ACHN (cell line): Measurements from ENCODE around the gene CCDC149.
A peak's percentile ranks its signal among the peaks of the same experiment; 100 is the strongest.

Experiments
- DNase-seq: peaks from one replicate; pipeline ENCODE4 v3.0.0-alpha.2; 2015
- in situ Hi-C: cut with HindIII; loops from 2 replicates; pipeline ENCODE4 v1.10.0; 2017; ENCODE audit warnings: low sequenced_read_pairs, low pct_ligation_motif_present, low pct_unique_long_range_greater_than_20kb

Gene CCDC149

GRCh38 chr4:24912252-24913118 is at the start of gene CCDC149:
TSS of gene CCDC149 (minus strand) at chr4:24913042. CDS start at chr4:24912864, 178 bp downstream.
- in situ Hi-C loops: no loop called here
- DNase-seq: peak; percentile 59

DNA sequence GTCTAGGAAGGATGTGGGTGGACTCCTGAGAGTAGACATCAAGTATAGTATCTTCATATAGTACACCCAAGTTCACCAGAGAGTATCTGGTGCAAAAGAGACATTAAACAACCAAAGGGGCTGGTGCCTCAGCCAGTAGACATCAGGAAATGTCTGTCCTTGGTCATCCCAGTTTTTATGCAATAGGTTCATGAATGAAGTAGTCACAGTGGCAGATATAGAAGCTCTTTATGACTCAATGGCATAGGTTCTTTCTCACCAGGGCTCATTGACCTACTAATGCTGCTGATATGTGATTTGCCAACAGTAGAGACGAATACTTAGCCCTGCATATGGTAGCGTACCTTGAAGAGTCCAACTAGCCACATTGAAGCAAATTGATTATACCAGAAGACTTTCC is 45.0 kb upstream of the CCDC149 start:
- in situ Hi-C loops: no loop called here

DNA sequence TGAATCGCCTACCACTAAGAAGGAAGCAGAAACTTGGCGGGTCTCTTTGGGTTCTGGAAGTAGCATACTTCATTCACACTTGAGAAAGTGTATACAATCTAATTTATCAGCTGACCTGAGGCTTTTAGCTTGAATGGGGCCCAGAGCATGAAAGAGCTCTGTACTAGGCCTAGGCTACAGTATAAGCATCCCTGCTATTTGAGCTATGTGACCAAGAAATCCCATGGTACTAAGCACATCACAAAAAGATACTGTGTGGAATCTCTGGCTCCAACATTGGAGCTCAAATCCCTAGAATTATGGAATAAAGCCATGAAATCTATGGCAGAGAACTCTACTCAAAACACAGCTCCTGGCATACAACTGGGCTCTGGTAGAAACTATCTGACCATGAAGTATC is 43.9 kb upstream of the CCDC149 start:
- in situ Hi-C loops: no loop called here

More for the DNA sequence above, 45.0 kb upstream of the CCDC149 start:
- DNase-seq: no peak

GRCh38 chr4:24956091-24956490 is 43.2 kb upstream of the CCDC149 start:
- DNase-seq: no peak
- in situ Hi-C loops: no loop called here

More for the DNA sequence above, 43.9 kb upstream of the CCDC149 start:
- no peak for DNase-seq

DNA sequence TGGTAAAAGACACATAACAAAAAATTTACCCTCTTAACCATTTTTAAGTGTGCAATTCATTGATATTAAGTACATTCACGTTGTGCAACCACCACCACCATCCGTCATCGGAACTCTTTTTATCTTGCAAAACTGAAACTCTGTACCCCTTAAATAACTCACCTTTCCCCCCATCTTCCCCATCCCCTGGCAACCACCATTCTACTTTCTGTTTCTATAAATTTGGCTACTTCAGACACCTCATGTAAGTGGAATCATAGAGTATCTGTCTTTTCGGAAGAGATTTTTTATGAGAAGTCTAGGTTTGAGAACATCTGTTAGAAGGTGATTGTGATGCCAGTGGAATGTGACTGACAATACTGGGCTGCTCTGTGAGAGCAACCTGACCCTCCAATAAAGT is 39.8 kb upstream of the CCDC149 start:
- DNase-seq: no peak
- in situ Hi-C loops: no loop called here

GRCh38 chr4:24949970-24950369 is 37.1 kb upstream of the CCDC149 start:
- in situ Hi-C loops: no loop called here
- DNase-seq: no peak

GRCh38 chr4:24937917-24938281 is 25.1 kb upstream of the CCDC149 start:
- in situ Hi-C loops: no loop called here
- no peak for DNase-seq

GRCh38 chr4:24937176-24937916 is 24.5 kb upstream of the CCDC149 start:
- no peak for DNase-seq
- in situ Hi-C loops: no loop called here

- DNase-seq: no peak
- in situ Hi-C loops: no loop called here
Observed at GRCh38 chr4:24935856-24936255, 23.0 kb upstream of the CCDC149 start.

DNA sequence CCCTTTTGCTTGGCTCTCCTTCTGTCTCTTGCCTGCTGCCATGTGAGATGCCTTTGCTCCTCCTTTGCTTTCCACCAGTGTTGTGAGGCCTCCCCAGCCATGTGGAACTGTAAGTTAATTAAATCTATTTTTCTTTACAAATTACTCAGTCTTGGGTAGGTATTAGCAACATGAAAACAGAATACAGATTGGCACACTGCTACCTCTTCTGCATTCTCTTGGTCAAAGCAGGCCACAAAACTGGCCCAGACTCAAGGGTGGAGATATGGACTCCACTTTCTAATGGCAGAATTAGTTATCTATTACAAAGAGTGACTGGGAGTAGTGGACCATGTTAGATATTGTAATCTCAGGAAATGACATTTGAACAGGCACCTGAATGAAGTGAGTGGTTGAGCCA is 21.5 kb upstream of the CCDC149 start:
- in situ Hi-C loops: no loop called here
- no peak for DNase-seq

- no peak for DNase-seq
- in situ Hi-C loops: no loop called here
Observed at GRCh38 chr4:24933684-24934275, 20.9 kb upstream of the CCDC149 start.

GRCh38 chr4:24932515-24933225 is 19.8 kb upstream of the CCDC149 start:
- in situ Hi-C loops: no loop called here
- DNase-seq: no peak

GRCh38 chr4:24930151-24930550 is 17.3 kb upstream of the CCDC149 start:
- DNase-seq: no peak

GRCh38 chr4:24928708-24929107 is 15.9 kb upstream of the CCDC149 start:
- DNase-seq: no peak
- in situ Hi-C loops: no loop called here

More at GRCh38 chr4:24930151-24930550, 17.3 kb upstream of the CCDC149 start:
- in situ Hi-C loops: no loop called here

- in situ Hi-C loops: no loop called here
- DNase-seq: no peak
Observed at GRCh38 chr4:24927049-24927448, 14.2 kb upstream of the CCDC149 start.

GRCh38 chr4:24924309-24924781 is 11.5 kb upstream of the CCDC149 start:
- in situ Hi-C loops: no loop called here
- peak; percentile 97 for DNase-seq

DNA sequence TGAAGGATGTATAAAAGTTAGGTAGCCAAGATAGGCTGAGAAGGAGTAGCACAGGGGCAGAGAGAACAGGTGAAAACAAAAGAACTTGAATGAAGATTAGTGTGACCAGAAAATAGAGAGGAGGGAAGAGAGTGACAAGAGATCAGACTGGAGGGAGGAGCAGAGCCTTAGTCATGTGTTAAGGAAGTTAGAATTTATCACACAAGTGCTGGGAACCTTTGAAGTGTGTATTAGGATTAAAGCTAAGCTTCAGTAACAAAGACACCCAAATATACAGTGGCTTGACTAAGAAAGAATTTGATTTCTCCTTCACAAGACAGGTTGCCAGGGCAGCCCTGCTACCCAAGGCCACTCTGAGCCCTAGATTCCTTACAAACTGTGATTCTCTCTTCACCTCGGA is 10.7 kb upstream of the CCDC149 start:
- no peak for DNase-seq
- in situ Hi-C loops: no loop called here

DNA sequence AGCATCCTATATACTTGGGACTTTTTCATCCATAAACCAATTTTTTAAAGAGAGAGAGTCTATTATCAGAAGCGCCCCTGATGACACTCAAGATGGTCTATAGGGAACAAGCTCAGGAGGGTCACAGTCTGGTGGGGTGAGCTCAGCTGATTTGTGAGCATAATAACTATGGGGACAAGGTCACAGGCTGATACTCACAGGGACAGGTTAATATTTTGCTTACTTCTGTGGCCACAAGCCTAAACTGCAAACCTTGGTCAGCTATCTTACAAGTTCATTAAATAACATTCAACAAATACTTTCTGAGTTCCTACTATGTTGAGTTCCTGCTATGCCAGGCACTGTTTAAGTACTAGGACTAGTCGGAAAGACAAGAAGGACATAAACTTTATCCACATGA is 10.2 kb upstream of the CCDC149 start:
- in situ Hi-C loops: no loop called here

GRCh38 chr4:24922416-24922815 is 9.6 kb upstream of the CCDC149 start:
- in situ Hi-C loops: no loop called here
- no peak for DNase-seq

More for the DNA sequence above, 10.2 kb upstream of the CCDC149 start:
- no peak for DNase-seq
